Neural cell (in vitro differentiated cells): Measurements from ENCODE around the gene RARRES2.

Experiments
- TF ChIP-seq, protein P1 (sequence below): fragments of 450-650 bp; IDR thresholded peaks from 2 replicates; pipeline ENCODE4 v1.5.1; 2014; ENCODE audit warnings: antibody characterized with exemption, mild to moderate bottlenecking, moderate library complexity; ENCODE audit not compliant: poor library complexity, severe bottlenecking
- TF ChIP-seq, protein P2 (sequence below): IDR thresholded peaks from 2 replicates; pipeline ENCODE4 v1.6.1; 2012; ENCODE audit warnings: borderline replicate concordance

DNA sequence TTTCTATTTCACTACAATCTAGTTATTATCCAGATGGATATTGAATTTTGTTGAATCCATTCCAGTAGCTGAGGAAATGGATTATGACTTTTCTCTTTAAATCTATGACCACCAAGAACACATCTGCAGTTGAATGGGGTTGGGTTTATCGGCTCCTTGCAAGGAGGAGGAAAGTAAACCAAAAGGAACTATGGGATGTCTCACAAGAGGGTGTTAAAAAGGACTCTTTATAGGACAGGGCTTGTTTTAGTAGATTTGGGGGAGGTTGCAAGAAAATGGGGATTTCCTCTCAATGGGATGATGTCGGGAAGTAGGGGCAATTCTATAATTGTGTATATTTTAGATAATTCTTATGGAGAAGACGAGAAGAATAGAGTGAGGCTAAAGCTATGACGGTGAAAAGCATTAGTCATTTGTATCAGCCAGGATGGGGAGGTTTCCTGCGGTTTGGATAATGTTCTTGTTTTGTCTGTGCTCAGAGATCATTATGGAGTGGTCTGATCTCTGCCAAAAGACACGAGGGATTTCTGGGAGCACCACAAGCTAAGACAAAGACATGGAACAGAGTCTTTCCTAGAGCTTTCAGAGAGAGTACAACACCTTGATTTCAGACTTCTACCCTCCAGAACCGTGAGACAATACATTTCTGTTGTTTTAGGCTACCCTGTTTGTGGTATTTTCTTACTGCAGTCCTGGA is 23.5 kb downstream of the RARRES2 start:
- TF ChIP-seq, protein P1, sequence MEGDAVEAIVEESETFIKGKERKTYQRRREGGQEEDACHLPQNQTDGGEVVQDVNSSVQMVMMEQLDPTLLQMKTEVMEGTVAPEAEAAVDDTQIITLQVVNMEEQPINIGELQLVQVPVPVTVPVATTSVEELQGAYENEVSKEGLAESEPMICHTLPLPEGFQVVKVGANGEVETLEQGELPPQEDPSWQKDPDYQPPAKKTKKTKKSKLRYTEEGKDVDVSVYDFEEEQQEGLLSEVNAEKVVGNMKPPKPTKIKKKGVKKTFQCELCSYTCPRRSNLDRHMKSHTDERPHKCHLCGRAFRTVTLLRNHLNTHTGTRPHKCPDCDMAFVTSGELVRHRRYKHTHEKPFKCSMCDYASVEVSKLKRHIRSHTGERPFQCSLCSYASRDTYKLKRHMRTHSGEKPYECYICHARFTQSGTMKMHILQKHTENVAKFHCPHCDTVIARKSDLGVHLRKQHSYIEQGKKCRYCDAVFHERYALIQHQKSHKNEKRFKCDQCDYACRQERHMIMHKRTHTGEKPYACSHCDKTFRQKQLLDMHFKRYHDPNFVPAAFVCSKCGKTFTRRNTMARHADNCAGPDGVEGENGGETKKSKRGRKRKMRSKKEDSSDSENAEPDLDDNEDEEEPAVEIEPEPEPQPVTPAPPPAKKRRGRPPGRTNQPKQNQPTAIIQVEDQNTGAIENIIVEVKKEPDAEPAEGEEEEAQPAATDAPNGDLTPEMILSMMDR: no peak
- TF ChIP-seq, protein P2, sequence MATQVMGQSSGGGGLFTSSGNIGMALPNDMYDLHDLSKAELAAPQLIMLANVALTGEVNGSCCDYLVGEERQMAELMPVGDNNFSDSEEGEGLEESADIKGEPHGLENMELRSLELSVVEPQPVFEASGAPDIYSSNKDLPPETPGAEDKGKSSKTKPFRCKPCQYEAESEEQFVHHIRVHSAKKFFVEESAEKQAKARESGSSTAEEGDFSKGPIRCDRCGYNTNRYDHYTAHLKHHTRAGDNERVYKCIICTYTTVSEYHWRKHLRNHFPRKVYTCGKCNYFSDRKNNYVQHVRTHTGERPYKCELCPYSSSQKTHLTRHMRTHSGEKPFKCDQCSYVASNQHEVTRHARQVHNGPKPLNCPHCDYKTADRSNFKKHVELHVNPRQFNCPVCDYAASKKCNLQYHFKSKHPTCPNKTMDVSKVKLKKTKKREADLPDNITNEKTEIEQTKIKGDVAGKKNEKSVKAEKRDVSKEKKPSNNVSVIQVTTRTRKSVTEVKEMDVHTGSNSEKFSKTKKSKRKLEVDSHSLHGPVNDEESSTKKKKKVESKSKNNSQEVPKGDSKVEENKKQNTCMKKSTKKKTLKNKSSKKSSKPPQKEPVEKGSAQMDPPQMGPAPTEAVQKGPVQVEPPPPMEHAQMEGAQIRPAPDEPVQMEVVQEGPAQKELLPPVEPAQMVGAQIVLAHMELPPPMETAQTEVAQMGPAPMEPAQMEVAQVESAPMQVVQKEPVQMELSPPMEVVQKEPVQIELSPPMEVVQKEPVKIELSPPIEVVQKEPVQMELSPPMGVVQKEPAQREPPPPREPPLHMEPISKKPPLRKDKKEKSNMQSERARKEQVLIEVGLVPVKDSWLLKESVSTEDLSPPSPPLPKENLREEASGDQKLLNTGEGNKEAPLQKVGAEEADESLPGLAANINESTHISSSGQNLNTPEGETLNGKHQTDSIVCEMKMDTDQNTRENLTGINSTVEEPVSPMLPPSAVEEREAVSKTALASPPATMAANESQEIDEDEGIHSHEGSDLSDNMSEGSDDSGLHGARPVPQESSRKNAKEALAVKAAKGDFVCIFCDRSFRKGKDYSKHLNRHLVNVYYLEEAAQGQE: no peak
